ENCODE data around the gene USP40.
A peak's percentile ranks its signal among the peaks of the same experiment; 100 is the strongest.

The USP40 gene

GRCh38 chr2:233456111-233456510, 110.5 kb downstream of the USP40 start:
- DNase-seq: no peak

DNA sequence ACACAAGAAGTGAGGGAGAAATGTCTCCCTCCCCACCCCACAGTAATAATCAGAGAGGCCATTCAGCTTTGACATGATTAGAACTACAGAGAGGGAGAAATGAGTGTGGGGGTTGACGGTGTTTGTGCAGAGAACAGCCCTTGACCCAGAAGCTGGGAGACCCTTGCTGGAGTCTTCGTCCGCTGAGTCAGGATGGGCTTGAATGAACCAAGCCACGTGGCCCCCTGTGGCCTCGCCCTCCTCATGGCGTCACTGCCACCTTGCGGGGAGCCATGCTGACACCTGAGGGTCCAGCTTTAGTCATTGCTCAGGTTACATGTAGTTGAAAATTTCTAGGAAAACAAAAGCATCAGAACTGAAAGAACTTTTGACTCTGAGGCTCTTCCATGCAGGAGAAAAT, 111.1 kb downstream of the USP40 start:
- no peak for DNase-seq

DNA sequence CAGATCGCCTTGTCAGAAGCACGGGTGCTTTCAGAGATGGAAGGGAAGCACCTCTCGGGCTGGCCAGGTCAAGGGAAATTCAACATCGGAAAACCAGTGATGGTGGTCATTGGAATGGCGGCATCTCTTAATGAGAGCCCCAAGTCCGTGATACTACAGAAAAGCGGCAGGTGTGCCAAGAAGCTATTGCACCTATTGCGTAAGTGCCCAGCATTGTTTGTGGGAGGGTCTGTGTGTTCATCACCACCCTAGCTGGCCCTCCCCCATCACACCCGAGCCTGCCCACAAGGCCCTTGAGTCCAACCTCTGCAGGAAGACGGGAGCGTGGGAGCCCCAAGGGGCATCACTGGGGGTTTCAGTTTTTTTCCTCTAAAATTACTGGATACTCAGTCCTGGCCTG, 111.6 kb downstream of the USP40 start:
- DNase-seq: no peak

DNA sequence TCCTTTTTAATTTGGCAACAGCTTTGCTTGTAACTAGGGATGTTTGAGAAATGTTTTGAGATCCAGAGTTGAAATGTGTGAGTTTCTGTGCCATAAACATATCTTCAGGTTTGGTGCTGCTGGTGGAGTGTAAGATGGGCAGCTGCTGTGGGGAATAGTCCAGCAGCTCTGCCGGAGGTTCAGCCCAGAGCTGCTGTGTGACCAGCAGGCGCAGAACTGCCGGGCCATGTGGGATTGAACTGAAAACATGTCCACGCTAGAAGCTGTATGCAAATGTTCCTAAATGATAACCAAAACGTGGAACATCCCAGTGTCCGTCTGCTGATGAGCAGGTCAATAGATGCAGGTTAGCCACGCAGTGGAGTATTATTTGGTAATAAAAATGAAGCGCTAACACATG, 112.7 kb downstream of the USP40 start:
- no peak for DNase-seq

DNA sequence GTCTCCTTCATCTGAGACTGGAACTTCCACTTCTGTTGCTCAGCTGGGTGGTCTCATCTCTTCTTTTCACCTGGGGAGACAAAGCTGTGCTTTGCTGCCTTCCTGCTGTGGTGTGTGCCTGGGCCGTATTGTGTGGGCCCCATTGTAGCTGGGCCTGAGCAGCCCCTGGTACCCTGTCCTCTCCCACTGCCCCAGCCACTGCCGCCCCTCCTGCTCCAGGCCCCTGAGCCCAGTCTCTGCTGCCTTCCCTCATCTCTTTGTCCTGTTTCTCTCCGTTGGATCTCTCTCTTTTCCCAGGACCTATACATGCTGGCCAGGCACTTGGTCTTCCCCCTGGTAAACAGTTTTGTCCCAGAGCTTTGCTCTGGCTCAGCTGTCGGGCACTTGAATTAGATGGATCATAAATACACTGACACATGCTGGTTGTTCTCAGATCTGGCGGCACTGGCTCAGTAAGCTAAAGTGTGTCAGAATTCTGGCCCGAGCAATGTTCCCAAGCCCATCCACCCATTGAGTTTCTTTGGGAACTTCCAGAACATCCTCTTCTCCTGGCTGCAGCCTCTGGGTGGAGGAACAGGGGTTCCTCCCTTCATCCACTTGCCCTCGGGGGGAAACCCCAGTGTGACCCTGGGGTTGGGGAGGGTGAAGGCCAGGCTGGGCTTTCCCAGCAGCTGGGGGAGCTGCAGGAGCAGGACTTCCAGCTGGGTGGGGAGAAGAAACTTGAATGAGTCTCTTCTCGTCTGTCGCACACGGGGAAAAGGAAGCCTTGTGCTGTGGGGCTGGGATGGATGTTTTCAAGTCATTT, 113.3 kb downstream of the USP40 start:
- DNase-seq: no peak

DNA sequence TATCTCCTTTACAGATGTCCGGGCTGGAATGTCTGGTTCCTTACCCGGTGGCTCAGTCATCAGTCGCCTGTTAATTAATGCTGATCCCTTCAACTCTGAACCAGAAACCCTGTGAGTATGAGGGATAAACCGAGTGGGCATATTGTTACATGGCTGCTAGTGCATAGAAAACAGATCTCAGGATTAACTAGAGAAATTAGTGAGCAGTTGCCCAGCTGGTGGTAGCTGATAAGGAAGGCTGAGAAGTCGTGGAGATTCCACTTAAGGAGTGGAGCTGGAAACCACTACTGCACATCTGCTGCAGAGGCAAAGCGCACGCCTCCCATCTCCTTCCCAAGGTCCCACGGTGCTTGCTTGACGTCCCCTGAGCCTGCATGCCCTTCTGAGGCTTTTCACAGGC, 114.6 kb downstream of the USP40 start:
- DNase-seq: no peak

- DNase-seq: no peak
These were observed 115.6 kb downstream of the USP40 start for GRCh38 chr2:233450864-233451575.

DNA sequence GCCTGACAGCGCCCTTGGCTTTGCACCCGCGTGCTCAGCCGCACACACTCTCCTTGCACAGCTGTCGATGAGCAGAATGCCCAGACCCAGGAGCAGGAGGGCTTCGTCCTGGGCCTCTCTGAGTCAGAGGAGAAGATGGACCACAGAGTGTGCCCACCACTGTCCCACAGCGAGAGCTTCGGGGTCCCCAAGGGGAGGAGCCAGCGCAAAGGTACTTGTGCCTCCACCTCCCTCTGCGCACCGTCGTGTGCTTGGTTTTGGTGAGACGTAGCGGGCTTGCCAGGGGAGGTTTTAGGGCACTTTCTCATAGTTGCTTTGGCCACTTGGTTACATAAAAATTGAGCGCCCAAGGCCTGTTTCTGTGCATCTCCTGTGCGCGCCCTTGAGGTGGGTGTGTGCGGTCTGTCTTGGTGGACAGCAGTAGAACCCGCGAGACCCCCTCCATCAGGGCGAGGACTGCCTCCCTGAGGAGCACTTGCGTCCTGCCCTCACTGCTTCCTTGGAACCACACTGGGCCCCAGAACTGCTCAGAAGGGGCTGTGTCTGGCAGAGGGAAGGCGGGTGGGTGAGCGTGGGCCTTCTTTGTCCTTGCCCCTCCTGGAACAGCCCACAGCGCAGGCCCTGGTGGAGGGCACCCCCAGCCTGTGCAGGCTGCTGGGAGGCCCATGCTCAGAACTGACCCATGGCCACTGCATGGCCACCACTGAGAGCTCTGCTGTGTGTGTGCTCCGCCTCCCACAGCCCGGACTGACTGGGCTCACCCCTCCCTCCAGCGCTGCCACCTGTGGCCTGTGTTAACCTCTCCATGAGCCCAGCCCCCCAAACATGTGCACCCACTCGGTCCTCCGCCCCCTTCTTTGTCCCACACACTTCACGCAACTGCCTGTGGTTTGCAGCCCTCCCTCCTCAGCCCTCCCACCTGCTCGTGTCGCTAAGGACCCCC, 116.4 kb downstream of the USP40 start:
- no peak for DNase-seq

DNA sequence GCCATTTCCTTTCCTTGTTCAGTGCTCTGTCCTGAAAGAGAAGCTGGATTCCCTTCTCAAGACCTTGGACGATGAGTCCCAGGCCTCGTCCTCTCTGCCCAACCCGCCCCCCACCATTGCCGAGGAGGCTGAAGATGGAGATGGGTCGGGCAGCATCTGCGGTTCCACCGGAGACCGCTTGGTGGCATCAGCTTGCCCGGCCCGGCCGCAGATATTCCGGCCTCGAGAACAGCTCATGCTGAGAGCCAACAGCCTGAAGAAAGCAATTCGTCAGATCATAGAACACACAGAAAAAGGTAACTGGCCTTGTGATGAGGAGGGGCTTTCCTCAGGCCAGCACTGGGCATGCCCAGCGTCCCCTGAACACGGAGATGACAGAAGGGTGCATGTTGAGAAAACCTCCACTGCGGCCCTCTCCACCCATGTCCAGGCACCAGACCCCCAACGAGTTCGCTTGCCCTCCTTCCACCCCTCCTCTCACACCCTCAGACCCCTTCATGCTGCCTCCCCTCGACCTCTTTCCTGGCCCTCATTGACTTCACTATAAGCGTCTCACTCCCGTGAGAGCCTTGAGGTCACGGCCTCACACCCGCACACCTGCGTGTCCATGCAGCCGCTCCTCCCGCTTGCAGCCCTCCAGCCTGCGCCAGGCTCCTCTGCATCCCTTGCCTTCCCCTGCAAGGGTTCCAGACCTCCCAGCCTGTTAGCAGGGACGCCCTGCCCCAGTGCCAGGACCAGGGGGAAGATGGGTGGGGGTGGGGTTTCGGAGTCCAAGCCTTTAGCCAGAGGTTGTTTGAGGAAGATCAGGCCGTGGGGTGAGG, 117.3 kb downstream of the USP40 start:
- DNase-seq: no peak

DNA sequence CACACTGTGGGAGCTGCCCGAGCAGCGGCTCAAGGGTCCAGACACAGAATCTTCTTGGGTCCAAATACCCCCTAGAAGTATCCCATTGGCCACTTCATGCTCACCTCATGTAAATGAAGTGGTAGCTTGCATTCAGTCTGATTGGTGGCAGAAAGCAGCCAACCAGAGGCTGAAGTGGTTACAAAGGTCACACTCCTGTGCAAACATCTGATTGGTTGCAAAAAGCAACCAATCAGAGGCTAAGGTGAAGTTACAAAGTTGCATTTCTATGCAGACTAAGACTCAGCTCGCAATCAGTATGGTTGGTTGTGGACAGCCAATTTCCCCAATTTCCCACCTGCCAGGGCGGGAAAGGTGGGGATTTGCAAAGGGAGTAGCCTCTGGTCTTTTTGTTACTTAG, 118.0 kb downstream of the USP40 start:
- DNase-seq: no peak

DNA sequence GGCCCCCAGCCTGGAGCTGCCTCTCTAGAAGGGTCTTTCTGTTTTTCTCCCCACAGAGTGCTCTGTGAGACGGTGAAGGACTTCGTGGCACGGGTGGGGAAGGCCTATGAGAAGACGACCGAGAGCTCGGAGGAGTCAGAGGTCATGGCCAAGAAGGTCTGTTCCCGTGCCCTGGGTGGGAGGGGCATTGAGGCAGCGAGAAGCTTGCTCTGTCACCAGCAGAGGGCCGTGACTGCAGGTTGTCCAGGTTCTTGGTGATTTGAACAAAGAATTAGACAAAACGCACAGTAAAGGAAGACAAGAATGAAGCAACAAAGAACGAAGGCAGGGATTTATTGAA, 118.4 kb downstream of the USP40 start:
- DNase-seq: no peak

- DNase-seq: no peak
These were observed 118.9 kb downstream of the USP40 start for GRCh38 chr2:233447506-233448219.

GRCh38 chr2:233446606-233447305, 119.8 kb downstream of the USP40 start:
- no peak for DNase-seq

GRCh38 chr2:233446121-233446520, 120.5 kb downstream of the USP40 start:
- no peak for DNase-seq

GRCh38 chr2:233445152-233445830, 121.3 kb downstream of the USP40 start:
- DNase-seq: no peak

GRCh38 chr2:233444501-233444900, 122.1 kb downstream of the USP40 start:
- DNase-seq: no peak

DNA sequence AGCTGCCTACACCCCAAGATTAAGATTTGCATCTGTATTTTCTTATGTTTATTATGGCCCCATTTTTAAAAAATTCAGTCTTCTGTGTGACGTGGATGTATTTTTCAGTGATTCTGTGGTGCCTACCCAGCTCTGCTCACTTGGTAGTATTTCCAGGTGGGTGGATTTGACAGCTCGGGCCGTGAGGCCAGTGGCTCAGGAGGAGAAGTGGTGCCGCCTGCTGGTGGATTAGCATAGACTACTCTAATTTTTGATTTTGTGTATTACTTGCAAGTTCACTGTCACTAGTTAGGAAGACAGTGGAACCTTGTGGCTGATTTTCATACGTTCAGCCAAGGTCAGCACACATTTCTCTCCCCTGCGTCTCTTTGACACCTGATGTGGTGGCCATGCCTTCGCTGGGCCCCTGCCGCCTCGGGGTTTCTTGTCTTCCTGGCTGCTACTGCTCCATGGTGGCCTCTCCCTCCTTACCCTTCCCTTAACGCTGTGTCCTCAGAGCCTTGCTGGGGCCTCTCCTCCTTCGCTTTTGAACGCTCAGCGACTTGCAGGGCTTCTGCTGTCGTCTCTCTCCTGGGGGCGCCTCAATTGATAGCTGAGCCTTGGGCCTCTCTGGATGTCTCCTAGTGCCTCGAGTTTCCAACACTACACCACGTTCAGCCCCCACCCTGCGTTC, 122.9 kb downstream of the USP40 start:
- DNase-seq: peak; percentile 60

GRCh38 chr2:233442028-233442310, 124.6 kb downstream of the USP40 start:
- no peak for DNase-seq

DNA sequence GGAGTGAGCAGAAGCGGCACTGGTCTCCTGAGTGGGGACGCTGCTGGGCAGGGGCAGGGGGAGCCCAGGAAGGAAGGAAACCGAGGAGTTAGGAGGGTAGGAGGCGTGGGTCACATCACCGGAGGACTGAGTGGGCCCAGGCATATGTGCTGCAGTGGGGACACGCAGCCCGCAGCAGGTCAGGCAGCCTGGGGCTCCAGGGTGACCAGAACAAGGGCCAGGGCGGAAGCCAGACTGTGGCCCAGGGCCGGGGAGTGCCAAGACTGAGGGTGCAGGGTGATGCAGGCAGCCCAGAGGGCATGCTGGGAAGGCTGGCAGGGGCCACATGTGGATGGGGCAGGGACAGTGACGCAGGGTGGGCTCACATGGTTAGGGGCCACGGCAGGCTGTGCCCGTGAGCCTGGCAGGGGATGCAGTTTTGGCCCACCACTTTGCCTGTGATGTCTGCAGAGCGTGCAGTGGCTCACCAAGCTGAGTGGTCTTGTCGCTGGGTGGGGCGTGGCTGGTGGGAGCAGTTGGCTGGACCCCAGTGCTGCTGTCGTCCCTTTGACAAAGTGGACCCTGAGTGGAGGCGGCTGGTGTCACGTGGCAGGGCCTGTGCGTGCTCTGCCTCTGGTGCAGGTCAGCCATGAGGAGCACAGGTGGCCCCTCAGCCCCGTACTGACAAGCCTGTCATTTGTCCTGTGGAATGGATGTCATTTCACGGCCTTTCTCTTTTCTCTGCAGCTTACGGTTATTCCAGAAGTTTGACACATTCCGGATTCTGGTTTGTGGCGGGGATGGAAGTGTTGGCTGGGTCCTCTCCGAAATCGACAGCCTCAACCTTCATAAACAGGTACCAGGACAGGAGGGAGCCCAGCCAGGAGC, 125.2 kb downstream of the USP40 start:
- no peak for DNase-seq

Data from inflammatory macrophage treated with lipopolysaccharide for 4 hours (primary cell).